ENCODE measurements around the gene VOPP1. TPM values are rescaled to one million over a fixed set of nuclear protein-coding genes. Genes with fewer than 3 reads are reported as not detected.
A peak's percentile ranks its signal among the peaks of the same experiment; 100 is the strongest.

VOPP1 gene
- total and polyA plus RNA-seq, 2 experiments from 2014 or later: 27.5 to 86.5 TPM

- in situ Hi-C loops (cut with MboI): no loop called here
- Histone ChIP-seq H3K4me3 (no peak overlapping the region), H3K9ac (no peak overlapping the region), H3K4me1 (ENCODE audit: insufficient read depth) (no peaks in the 10 kb centered on the region), H3K9me3 (ENCODE audit: low read depth) (no peaks in the 10 kb centered on the region), H3F3A (ENCODE audit: insufficient read depth) (no peaks in the 10 kb centered on the region), H4K20me1 (ENCODE audit: insufficient read depth) (no peaks in the 10 kb centered on the region), H3K27ac (no peak overlapping the region), H3K4me2 (ENCODE audit: unreplicated experiment) (no peak overlapping the region), H3K36me3 (ENCODE audit: low read depth) (no peaks in the 10 kb centered on the region), H3K9me2 (ENCODE audit: insufficient read depth) (no peaks in the 10 kb centered on the region), H2AFZ (no peak overlapping the region), H3K27me3 (replicated peaks; ENCODE audit: insufficient read depth) (no peaks in the 10 kb centered on the region), H3K79me2 (ENCODE audit: insufficient read depth) (no peaks in the 10 kb centered on the region)
- 68 to 72% methylated on average over 13 of the region's 13 CpGs for WGBS, 2 experiments (ENCODE audit: low coverage in 1 of 2, low lambda C conversion rate in 2 of 2, missing lambda C conversion rate in 2 of 2)
- TF ChIP-seq EZH2 (IDR thresholded peaks at IDR 0.05; ENCODE audit: insufficient read depth, poor library complexity, severe bottlenecking) (no peak), EZH2phosphoT487 (IDR thresholded peaks at IDR 0.05; ENCODE audit: insufficient read depth, low read depth) (no peak)
- peak; percentile 55 for DNase-seq
Observed at GRCh38 chr7:55432939-55433784, 139.1 kb downstream of the VOPP1 start.

GRCh38 chr7:55432506-55432905 lies 139.8 kb downstream of the VOPP1 start:
- no peaks in the 10 kb centered on the region for H3K4me1 ChIP-seq (ENCODE audit: insufficient read depth)
- H3K9ac ChIP-seq: no peak overlapping the region
- no peak overlapping the region for H3K4me2 ChIP-seq (ENCODE audit: unreplicated experiment)
- no peak for DNase-seq
- no peaks in the 10 kb centered on the region for H3K79me2 ChIP-seq (ENCODE audit: insufficient read depth)
- no peaks in the 10 kb centered on the region for H3K36me3 ChIP-seq (ENCODE audit: low read depth)
- TF ChIP-seq EZH2phosphoT487 (IDR thresholded peaks at IDR 0.05; ENCODE audit: insufficient read depth, low read depth) (no peak), EZH2 (IDR thresholded peaks at IDR 0.05; ENCODE audit: insufficient read depth, poor library complexity, severe bottlenecking) (no peak)
- H3K27me3 ChIP-seq (replicated peaks; ENCODE audit: insufficient read depth): no peaks in the 10 kb centered on the region
- H3K27ac ChIP-seq: no peak overlapping the region
- no peaks in the 10 kb centered on the region for H3K9me2 ChIP-seq (ENCODE audit: insufficient read depth)
- no peak overlapping the region for H3K4me3 ChIP-seq
- no peak overlapping the region for H2AFZ ChIP-seq
- no peaks in the 10 kb centered on the region for H4K20me1 ChIP-seq (ENCODE audit: insufficient read depth)
- H3F3A ChIP-seq (ENCODE audit: insufficient read depth): no peaks in the 10 kb centered on the region
- H3K9me3 ChIP-seq (ENCODE audit: low read depth): no peaks in the 10 kb centered on the region
- WGBS, 2 experiments (ENCODE audit: low coverage in 1 of 2, low lambda C conversion rate in 2 of 2, missing lambda C conversion rate in 2 of 2): 69 to 70% methylated on average over 3 of the region's 3 CpGs
- in situ Hi-C loops (cut with MboI): no loop called here

- Histone ChIP-seq H3K4me1 (ENCODE audit: insufficient read depth) (no peaks in the 10 kb centered on the region), H3K9ac (no peak overlapping the region), H2AFZ (no peak overlapping the region), H3K4me2 (ENCODE audit: unreplicated experiment) (no peak overlapping the region), H4K20me1 (ENCODE audit: insufficient read depth) (no peaks in the 10 kb centered on the region), H3K36me3 (ENCODE audit: low read depth) (no peaks in the 10 kb centered on the region), H3K4me3 (no peak overlapping the region), H3K9me3 (ENCODE audit: low read depth) (no peaks in the 10 kb centered on the region), H3K27ac (no peak overlapping the region), H3K79me2 (ENCODE audit: insufficient read depth) (no peaks in the 10 kb centered on the region), H3F3A (ENCODE audit: insufficient read depth) (no peaks in the 10 kb centered on the region), H3K9me2 (ENCODE audit: insufficient read depth) (no peaks in the 10 kb centered on the region), H3K27me3 (replicated peaks; ENCODE audit: insufficient read depth) (no peaks in the 10 kb centered on the region)
- in situ Hi-C loops (cut with MboI): no loop called here
- 55 to 56% methylated on average over 2 of the region's 2 CpGs for WGBS, 2 experiments (ENCODE audit: low coverage in 1 of 2, low lambda C conversion rate in 2 of 2, missing lambda C conversion rate in 2 of 2)
- TF ChIP-seq EZH2phosphoT487 (IDR thresholded peaks at IDR 0.05; ENCODE audit: insufficient read depth, low read depth) (no peak), EZH2 (IDR thresholded peaks at IDR 0.05; ENCODE audit: insufficient read depth, poor library complexity, severe bottlenecking) (no peak)
- no peak for DNase-seq
Observed at GRCh38 chr7:55431898-55432297, 140.4 kb downstream of the VOPP1 start.

- TF ChIP-seq EZH2 (IDR thresholded peaks at IDR 0.05; ENCODE audit: insufficient read depth, poor library complexity, severe bottlenecking): no peak
- TF ChIP-seq EZH2phosphoT487 (IDR thresholded peaks at IDR 0.05; ENCODE audit: insufficient read depth, low read depth): no peak
- in situ Hi-C loops (cut with MboI): no loop called here
- H3K9ac ChIP-seq: no peak overlapping the region
- no peaks in the 10 kb centered on the region for H3K9me3 ChIP-seq (ENCODE audit: low read depth)
- H4K20me1 ChIP-seq (ENCODE audit: insufficient read depth): no peaks in the 10 kb centered on the region
- no peaks in the 10 kb centered on the region for H3K4me1 ChIP-seq (ENCODE audit: insufficient read depth)
- H3K79me2 ChIP-seq (ENCODE audit: insufficient read depth): no peaks in the 10 kb centered on the region
- no peaks in the 10 kb centered on the region for H3F3A ChIP-seq (ENCODE audit: insufficient read depth)
- H3K4me2 ChIP-seq (ENCODE audit: unreplicated experiment): no peak overlapping the region
- WGBS, 2 experiments (ENCODE audit: low coverage in 1 of 2, low lambda C conversion rate in 2 of 2, missing lambda C conversion rate in 2 of 2): 96 to 97% methylated on average over 11 of the region's 11 CpGs
- H3K27ac ChIP-seq: no peak overlapping the region
- no peaks in the 10 kb centered on the region for H3K27me3 ChIP-seq (replicated peaks; ENCODE audit: insufficient read depth)
- DNase-seq: no peak
- no peaks in the 10 kb centered on the region for H3K36me3 ChIP-seq (ENCODE audit: low read depth)
- no peak overlapping the region for H2AFZ ChIP-seq
- H3K4me3 ChIP-seq: no peak overlapping the region
- no peaks in the 10 kb centered on the region for H3K9me2 ChIP-seq (ENCODE audit: insufficient read depth)
Observed at GRCh38 chr7:55429835-55430499, 142.3 kb downstream of the VOPP1 start.

All from GM23248 (cell line).